Right lung (tissue), 5 donors: ENCODE results near the gene RPEL1. TPM values are rescaled to one million over a fixed set of nuclear protein-coding genes. Genes with fewer than 3 reads are reported as not detected.
A peak's percentile ranks its signal among the peaks of the same experiment; 100 is the strongest.
"Not testable (repeated sequence)": the region's sequence is repeated elsewhere in the genome, so short reads cannot be mapped to it uniquely, and the experiment has no call there.

ENCODE experiments used
- DNase-seq, 2 donors: peaks; one replicate each; pipeline ENCODE4 v3.0.0-alpha.2; 2013
- polyA plus RNA-seq, 5 donors: library from polyadenylated mRNA; unstranded; fragments of 120-200 nt; gene quantifications; one replicate each; pipeline versions ENCODE4 v1.2.1 to v1.2.3, GENCODE V29; 2013; ENCODE audit warnings: inconsistent platforms in 1 of 5, low replicate concordance in 1 of 5; ENCODE audit not compliant: insufficient read length in 5 of 5, insufficient read depth in 1 of 5

Gene RPEL1
- polyA plus RNA-seq, 5 donors, result 0.09 to 0.28 (median 0.13) TPM; not detected in 1

DNA sequence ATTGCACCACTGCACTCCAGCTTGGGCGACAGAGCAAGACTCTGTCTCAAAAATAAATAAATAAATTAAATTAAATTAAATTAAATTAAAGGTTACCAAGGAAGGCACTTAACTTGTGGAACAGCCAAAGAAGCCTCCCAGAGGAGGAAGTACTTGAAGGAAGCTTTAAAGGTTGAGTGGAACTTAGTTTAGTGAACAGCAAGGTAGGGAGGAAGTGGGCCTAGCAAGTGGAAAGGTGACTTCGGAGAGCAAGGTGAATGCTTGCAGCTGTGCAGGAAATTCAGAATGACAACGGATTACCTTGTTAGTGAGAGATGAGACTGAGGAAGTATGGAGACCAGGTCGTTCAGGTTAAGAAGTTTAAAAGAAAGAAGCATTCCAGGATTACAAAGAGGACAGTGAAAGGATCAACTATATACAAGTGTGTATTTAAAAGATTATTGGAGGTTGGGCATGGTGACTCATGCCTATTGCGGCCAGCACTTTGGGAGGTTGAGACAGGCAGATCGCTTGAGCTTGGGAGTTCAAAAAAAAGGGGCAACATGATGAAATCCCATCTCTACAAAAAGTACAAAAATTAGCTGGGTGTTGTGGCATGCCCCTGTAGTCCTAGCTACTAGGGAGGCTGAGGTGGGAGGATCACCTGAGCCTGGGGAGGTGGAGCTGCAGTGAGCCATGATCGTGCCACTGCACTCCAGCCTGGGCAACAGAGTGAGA is 12.8 kb upstream of the RPEL1 start:
- DNase-seq, result no peak

DNA sequence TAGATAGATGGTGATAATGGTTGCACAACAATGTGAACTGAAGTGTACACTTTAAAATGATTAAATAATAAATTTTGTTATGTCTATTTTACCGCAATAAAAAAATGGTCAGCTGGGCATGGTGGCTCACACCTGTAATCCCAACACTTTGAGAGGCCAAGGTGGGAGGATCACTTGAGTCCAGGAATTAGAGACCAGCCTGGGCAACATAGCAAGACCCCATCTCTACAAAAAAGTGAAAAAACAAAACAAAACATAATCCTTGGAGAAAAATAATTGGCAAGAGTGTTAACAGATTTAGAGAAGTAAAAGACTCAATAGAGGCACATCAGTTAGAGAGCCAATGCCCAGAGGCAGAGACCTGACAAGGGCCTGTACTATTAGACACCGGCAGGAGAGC is 9.9 kb upstream of the RPEL1 start:
- no peak for DNase-seq

DNA sequence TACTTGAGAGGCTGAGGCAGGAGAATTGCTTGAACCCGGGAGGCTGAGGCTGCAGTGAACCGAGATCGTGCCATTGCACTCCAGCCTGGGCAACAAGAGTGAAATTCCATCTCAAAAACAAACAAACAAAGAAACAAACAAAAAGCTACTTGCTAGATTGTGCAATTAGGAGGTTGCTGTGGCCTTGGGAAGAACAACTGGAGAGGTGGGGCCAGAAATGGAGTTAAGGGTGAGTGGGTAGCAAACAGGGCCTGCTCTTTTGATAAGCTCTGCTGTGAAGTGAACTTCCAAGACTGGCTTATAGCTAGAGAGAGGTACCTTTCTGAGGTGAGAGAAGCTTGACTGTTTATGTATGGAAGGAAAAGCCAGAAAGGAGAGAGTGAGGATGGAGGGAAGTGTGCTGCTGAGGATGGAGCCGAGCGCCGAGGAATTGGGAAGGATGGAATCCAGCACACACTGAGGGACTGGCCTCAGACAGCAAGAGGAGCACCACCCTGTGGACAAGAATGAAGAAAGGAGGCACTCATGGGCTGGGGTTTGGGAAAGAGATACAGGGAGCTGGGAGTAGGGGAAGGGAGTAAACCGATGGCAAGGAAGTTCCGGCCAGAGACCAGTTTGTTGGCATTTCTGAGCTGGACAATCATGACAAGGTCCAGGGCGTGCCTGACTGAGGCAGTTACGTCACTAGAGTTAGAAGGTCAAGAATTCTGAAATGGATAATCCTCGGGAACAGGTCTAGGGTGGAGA is 7.0 kb upstream of the RPEL1 start:
- DNase-seq, result no peak

GRCh38 chr10:103241262-103242011 is 4.2 kb upstream of the RPEL1 start:
- DNase-seq, result peak; percentile 54 to 55

GRCh38 chr10:103244666-103245271 is 918 bp upstream of the RPEL1 start:
- DNase-seq, result peak; percentile 57 to 68

DNA sequence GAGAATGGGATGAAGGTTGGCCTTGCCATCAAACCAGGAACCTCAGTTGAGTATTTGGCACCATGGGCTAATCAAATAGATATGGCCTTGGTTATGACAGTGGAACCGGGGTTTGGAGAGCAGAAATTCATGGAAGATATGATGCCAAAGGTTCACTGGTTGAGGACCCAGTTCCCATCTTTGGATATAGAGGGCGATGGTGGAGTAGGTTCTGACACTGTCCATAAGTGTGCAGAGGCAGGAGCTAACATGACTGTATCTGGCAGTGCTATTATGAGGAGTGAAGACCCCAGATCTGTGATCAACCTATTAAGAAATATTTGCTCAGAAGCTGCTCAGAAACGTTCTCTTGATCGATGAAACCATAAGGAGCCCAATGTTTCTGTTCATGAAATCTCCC is 637 bp downstream of the RPEL1 start:
- no peak for DNase-seq

- DNase-seq, result no peak
Measured at GRCh38 chr10:103254113-103254512, 8.4 kb downstream of the RPEL1 start.

GRCh38 chr10:103254538-103255325 is 9.0 kb downstream of the RPEL1 start:
- DNase-seq, result no peak

GRCh38 chr10:103256613-103257012 is 10.9 kb downstream of the RPEL1 start:
- DNase-seq, result no peak

DNA sequence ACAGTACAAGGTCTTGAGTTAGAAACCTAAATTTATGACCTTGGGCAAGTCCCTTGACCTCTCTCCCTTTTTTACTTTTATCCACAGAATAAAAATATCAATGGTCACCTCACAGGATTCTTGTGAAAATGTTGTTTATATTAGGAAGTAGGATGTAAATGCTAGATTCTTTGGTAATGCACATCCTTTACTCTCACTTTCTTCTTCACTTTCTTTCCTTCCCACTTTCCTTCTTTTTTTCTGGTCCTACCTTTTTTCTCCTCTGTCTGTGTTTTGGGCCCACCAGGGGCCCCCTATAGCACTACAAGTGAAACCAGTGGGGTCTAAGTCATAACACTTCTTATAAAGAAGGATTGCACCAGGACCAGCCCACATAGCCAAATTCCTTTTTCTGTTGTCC is 12.1 kb downstream of the RPEL1 start:
- no peak for DNase-seq

GRCh38 chr10:103258928-103259327 is 13.2 kb downstream of the RPEL1 start:
- DNase-seq, result not testable (repeated sequence)

- DNase-seq, result no peak
Measured at GRCh38 chr10:103259989-103260388, 14.3 kb downstream of the RPEL1 start.

- no peak for DNase-seq
Measured at GRCh38 chr10:103262229-103262628, 16.5 kb downstream of the RPEL1 start.

- peak; percentile 59 to 72 for DNase-seq
Measured at GRCh38 chr10:103265717-103266329, 20.1 kb downstream of the RPEL1 start.

GRCh38 chr10:103273041-103273441 is 27.4 kb downstream of the RPEL1 start:
- no peak for DNase-seq

DNA sequence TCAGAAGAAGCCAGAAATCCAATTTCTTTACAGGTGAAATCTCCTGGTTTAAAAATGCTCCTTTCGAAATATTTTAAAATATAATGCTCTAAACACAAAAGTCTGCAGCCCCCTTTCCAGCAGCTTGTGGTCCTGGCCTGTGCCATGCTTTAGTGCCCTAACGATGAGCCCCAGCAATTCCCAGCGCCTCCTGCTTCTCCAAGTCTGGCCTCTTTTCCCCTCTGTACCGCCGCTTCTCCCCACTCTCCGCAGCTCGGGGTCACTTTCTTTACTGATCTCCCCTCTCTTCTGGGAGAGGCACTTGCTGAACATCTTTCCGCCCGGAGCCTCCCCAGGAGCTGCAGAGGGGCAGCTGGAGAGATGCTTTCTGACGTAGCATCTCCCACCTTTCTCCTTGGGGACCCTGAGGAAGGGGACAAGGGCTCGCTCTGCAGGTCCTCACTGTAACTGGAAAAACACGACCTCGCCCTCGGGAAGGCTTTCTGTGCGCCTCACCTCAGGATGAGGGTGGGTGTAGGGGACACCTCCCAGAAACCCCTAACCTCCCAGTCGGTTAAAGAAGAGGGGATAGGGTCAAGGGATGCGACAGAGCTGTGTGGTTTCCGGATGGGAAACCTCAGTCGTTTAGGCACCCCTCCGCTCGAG is 30.7 kb downstream of the RPEL1 start:
- no peak for DNase-seq

DNA sequence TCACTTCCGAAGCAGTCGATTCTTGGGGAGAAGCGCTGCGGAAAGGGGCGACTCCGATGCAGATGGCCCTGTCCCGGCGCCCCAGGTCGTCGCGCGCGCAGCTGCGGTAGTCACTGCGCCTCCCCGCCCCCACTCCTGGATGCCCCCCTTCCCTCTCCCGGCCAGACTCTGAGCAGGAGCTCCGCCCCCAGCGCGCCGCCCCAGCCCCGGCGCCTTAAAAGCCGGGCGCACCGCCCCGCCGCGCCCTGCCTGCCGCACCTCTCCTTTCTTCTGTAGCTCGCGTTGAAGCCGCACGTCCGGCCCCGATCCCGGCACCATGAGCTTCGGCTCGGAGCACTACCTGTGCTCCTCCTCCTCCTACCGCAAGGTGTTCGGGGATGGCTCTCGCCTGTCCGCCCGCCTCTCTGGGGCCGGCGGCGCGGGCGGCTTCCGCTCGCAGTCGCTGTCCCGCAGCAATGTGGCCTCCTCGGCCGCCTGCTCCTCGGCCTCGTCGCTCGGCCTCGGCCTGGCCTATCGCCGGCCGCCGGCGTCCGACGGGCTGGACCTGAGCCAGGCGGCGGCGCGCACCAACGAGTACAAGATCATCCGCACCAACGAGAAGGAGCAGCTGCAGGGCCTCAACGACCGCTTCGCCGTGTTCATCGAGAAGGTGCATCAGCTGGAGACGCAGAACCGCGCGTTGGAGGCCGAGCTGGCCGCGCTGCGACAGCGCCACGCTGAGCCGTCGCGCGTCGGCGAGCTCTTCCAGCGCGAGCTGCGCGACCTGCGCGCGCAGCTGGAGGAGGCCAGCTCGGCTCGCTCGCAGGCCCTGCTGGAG is 31.4 kb downstream of the RPEL1 start, which contains the start of gene INA:
Gene INA, plus strand, starts transcription at position 243 of the 817 bp plus-strand sequence. Its CDS starts 74 bp downstream, at position 317.
- DNase-seq, result no peak

DNA sequence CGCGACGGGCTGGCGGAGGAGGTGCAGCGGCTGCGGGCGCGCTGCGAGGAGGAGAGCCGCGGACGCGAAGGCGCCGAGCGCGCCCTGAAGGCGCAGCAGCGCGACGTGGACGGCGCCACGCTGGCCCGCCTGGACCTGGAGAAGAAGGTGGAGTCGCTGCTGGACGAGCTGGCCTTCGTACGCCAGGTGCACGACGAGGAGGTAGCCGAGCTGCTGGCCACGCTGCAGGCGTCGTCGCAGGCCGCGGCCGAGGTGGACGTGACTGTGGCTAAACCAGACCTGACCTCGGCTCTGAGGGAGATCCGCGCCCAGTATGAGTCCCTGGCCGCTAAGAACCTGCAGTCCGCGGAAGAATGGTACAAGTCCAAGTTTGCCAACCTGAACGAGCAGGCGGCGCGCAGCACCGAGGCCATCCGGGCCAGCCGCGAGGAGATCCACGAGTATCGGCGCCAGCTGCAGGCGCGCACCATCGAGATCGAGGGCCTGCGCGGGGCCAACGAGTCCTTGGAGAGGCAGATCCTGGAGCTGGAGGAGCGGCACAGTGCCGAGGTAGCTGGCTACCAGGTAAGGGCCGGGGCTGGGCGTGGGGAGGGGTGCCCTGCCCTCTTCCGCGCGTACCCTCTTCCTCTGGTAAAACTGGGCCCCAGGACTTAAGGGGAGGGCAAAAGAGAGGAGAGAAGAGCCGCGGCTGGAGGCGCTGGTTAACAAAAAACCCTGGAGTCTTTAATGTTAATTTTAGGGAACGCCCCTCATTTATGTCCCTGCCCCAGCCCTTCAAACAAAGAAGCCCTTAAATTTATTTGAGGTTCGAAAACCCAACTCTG is 32.2 kb downstream of the RPEL1 start:
- no peak for DNase-seq

DNA sequence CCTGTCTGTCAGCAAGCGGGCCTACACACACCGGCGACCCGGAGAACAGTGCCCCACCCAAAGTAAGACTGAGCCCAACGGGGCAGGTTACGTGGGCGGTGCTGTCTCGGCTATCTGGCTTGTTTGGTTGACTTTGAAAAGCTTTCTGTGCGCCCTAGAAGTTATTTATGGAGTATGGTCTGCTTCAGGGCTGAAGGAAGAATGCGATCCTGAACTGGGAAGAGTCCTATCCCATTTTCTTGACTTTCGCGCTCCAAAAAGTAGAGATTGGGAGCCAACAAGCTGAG is 32.8 kb downstream of the RPEL1 start:
- DNase-seq, result no peak
